ENCODE data around the gene CSF1R.
"Not testable (repeated sequence)": the region's sequence is repeated elsewhere in the genome, so short reads cannot be mapped to it uniquely, and the experiment has no call there.

CSF1R gene

GRCh38 chr5:150105928-150106615 is 19.7 kb upstream of the CSF1R start:
- in situ Hi-C loops (cut with MboI; ENCODE audit: low sequenced_read_pairs) = no loop called here

- in situ Hi-C loops (cut with MboI; ENCODE audit: low sequenced_read_pairs) = no loop called here
Observed at GRCh38 chr5:150104550-150104870, 18.2 kb upstream of the CSF1R start.

GRCh38 chr5:150103678-150104549 is 17.6 kb upstream of the CSF1R start:
- in situ Hi-C loops (cut with MboI; ENCODE audit: low sequenced_read_pairs) = no loop called here

- in situ Hi-C loops (cut with MboI; ENCODE audit: low sequenced_read_pairs) = no loop called here
Observed at GRCh38 chr5:150101023-150101422, 14.7 kb upstream of the CSF1R start.

GRCh38 chr5:150097152-150097551 is 10.8 kb upstream of the CSF1R start:
- in situ Hi-C loops (cut with MboI; ENCODE audit: low sequenced_read_pairs) = no loop called here

GRCh38 chr5:150092159-150092787 is 5.9 kb upstream of the CSF1R start:
- in situ Hi-C loops (cut with MboI; ENCODE audit: low sequenced_read_pairs) = no loop called here

- in situ Hi-C loops (cut with MboI; ENCODE audit: low sequenced_read_pairs) = no loop called here
Observed at GRCh38 chr5:150085191-150085912, 1.0 kb downstream of the CSF1R start.

- in situ Hi-C loops (cut with MboI; ENCODE audit: low sequenced_read_pairs) = not testable (repeated sequence)
Observed at GRCh38 chr5:150084754-150085153, 1.6 kb downstream of the CSF1R start.

- in situ Hi-C loops (cut with MboI; ENCODE audit: low sequenced_read_pairs) = no loop called here
Observed at GRCh38 chr5:150082889-150083288, 3.5 kb downstream of the CSF1R start.

GRCh38 chr5:150082374-150082773 is 4.0 kb downstream of the CSF1R start:
- in situ Hi-C loops (cut with MboI; ENCODE audit: low sequenced_read_pairs) = no loop called here

GRCh38 chr5:150081541-150082283 is 4.6 kb downstream of the CSF1R start:
- in situ Hi-C loops (cut with MboI; ENCODE audit: low sequenced_read_pairs) = no loop called here

- in situ Hi-C loops (cut with MboI; ENCODE audit: low sequenced_read_pairs) = no loop called here
Observed at GRCh38 chr5:150080696-150081435, 5.5 kb downstream of the CSF1R start.

- in situ Hi-C loops (cut with MboI; ENCODE audit: low sequenced_read_pairs) = no loop called here
Observed at GRCh38 chr5:150079909-150080461, 6.4 kb downstream of the CSF1R start.

- in situ Hi-C loops (cut with MboI; ENCODE audit: low sequenced_read_pairs) = no loop called here
Observed at GRCh38 chr5:150078802-150079689, 7.3 kb downstream of the CSF1R start.

GRCh38 chr5:150077996-150078801 is 8.2 kb downstream of the CSF1R start:
- in situ Hi-C loops (cut with MboI; ENCODE audit: low sequenced_read_pairs) = no loop called here

- in situ Hi-C loops (cut with MboI; ENCODE audit: low sequenced_read_pairs) = no loop called here
Observed at GRCh38 chr5:150077060-150077459, 9.3 kb downstream of the CSF1R start.

GRCh38 chr5:150075806-150076205 is 10.5 kb downstream of the CSF1R start:
- in situ Hi-C loops (cut with MboI; ENCODE audit: low sequenced_read_pairs) = no loop called here

GRCh38 chr5:150075233-150075632 is 11.1 kb downstream of the CSF1R start:
- in situ Hi-C loops (cut with MboI; ENCODE audit: low sequenced_read_pairs) = no loop called here
